ENCODE results near the gene EHF.

- TF ChIP-seq EZH2 (IDR thresholded peaks at IDR 0.05), result no peak
- no peak for TF ChIP-seq POLR2AphosphoS5 (IDR thresholded peaks at IDR 0.05; ENCODE audit: borderline replicate concordance, low read depth, low read length)
Measured at GRCh38 chr11:34593085-34593484, 27.8 kb upstream of the EHF start.

All from SK-N-MC (cell line).